ENCODE measurements around the gene DAPL1. TPM values are rescaled to one million over a fixed set of nuclear protein-coding genes. Genes with fewer than 3 reads are reported as not detected.

DAPL1 gene
- total and polyA plus RNA-seq, 2 donors (not counting 1 experiment from before 2014, with no cell fraction given) = not detected

- Histone ChIP-seq H3K4me1 (ENCODE audit: control insufficient read depth in 2 of 2, insufficient read depth in 2 of 2, low read length in 2 of 2) (no peaks in the 10 kb centered on the region), H3K9ac (ENCODE audit: low read length) (no peak overlapping the region), H2AFZ (ENCODE audit: insufficient read depth, low read depth, low read length, poor library complexity, severe bottlenecking) (no peak overlapping the region), H4K20me1 (ENCODE audit: control insufficient read depth, insufficient read depth, low read length, poor library complexity, severe bottlenecking) (no peaks in the 10 kb centered on the region), H3K27me3 (replicated peaks in 1 of 4; ENCODE audit: control extremely low read depth in 1 of 4, control insufficient read depth in 3 of 4, insufficient read depth in 4 of 4, low read length in 3 of 4) (peaks cover 0 to 3% (median 0%) of the 10 kb centered on the region in 4 experiments), H3K36me3 (replicated peaks in 1 of 2; ENCODE audit: control extremely low read depth in 1 of 2, control insufficient read depth in 1 of 2, extremely low read depth in 1 of 2, insufficient read depth in 2 of 2, low read length in 1 of 2) (no peaks in the 10 kb centered on the region), H3K79me2 (ENCODE audit: control insufficient read depth, insufficient read depth, low read length) (no peaks in the 10 kb centered on the region), H3K4me3 (ENCODE audit: control extremely low read depth in 1 of 5, extremely low read depth in 1 of 5, insufficient read depth in 1 of 5, low read depth in 2 of 5, low read length in 4 of 5) (no peak overlapping the region), H3K4me2 (replicated peaks; ENCODE audit: low read depth, low read length, poor library complexity, severe bottlenecking) (no peak overlapping the region), H3K27ac (ENCODE audit: low read length in 2 of 2) (no peak overlapping the region), H3K9me3 (ENCODE audit: control extremely low read depth in 1 of 3, control insufficient read depth in 2 of 3, insufficient read depth in 1 of 3, low read length in 2 of 3) (no peaks in the 10 kb centered on the region)
- CTCF ChIA-PET = no interaction called here
- no peak for ATAC-seq (ENCODE audit: low read depth)
- Mint-ChIP-seq H3K27ac (no peak overlapping the region), H3K27me3 (peaks cover 7% of the 10 kb centered on the region), H3K9me3 (ENCODE audit: insufficient read depth) (no peaks in the 10 kb centered on the region), H3K4me1 (no peaks in the 10 kb centered on the region), H3K4me3 (no peak overlapping the region)
- TF ChIP-seq EZH2 (IDR thresholded peaks at IDR 0.05; ENCODE audit: borderline replicate concordance, insufficient read depth, low read depth, low read length, poor library complexity, severe bottlenecking) = no peak
- no peak for TF ChIP-seq CTCF (IDR thresholded peaks at IDR 0.05)
- no peak for DNase-seq
- intact Hi-C loops (cut with micrococcal nuclease) = no loop called here
- 85% methylated on average over 2 of the region's 3 CpGs for WGBS (ENCODE audit: insufficient coverage)
- POLR2A ChIA-PET = no interaction called here
These were observed 31.8 kb downstream of the DAPL1 start for GRCh38 chr2:158826965-158827364.

- Mint-ChIP-seq H3K9me3 (ENCODE audit: insufficient read depth) (no peaks in the 10 kb centered on the region), H3K27ac (no peak overlapping the region), H3K4me1 (no peaks in the 10 kb centered on the region), H3K4me3 (no peak overlapping the region), H3K27me3 (peaks cover 7% of the 10 kb centered on the region)
- Histone ChIP-seq H3K79me2 (ENCODE audit: control insufficient read depth, insufficient read depth, low read length) (no peaks in the 10 kb centered on the region), H3K27me3 (replicated peaks in 1 of 4; ENCODE audit: control extremely low read depth in 1 of 4, control insufficient read depth in 3 of 4, insufficient read depth in 4 of 4, low read length in 3 of 4) (peaks cover 0 to 3% (median 0%) of the 10 kb centered on the region in 4 experiments), H3K4me3 (ENCODE audit: control extremely low read depth in 1 of 5, extremely low read depth in 1 of 5, insufficient read depth in 1 of 5, low read depth in 2 of 5, low read length in 4 of 5) (no peak overlapping the region), H3K4me1 (ENCODE audit: control insufficient read depth in 2 of 2, insufficient read depth in 2 of 2, low read length in 2 of 2) (no peaks in the 10 kb centered on the region), H3K4me2 (replicated peaks; ENCODE audit: low read depth, low read length, poor library complexity, severe bottlenecking) (no peak overlapping the region), H3K27ac (ENCODE audit: low read length in 2 of 2) (no peak overlapping the region), H3K36me3 (replicated peaks in 1 of 2; ENCODE audit: control extremely low read depth in 1 of 2, control insufficient read depth in 1 of 2, extremely low read depth in 1 of 2, insufficient read depth in 2 of 2, low read length in 1 of 2) (no peaks in the 10 kb centered on the region), H3K9ac (ENCODE audit: low read length) (no peak overlapping the region), H2AFZ (ENCODE audit: insufficient read depth, low read depth, low read length, poor library complexity, severe bottlenecking) (no peak overlapping the region), H4K20me1 (ENCODE audit: control insufficient read depth, insufficient read depth, low read length, poor library complexity, severe bottlenecking) (no peaks in the 10 kb centered on the region), H3K9me3 (ENCODE audit: control extremely low read depth in 1 of 3, control insufficient read depth in 2 of 3, insufficient read depth in 1 of 3, low read length in 2 of 3) (no peaks in the 10 kb centered on the region)
- ChIA-PET POLR2A (no interaction called here), CTCF (no interaction called here)
- intact Hi-C loops (cut with micrococcal nuclease) = no loop called here
- DNase-seq (no peak), ATAC-seq (ENCODE audit: low read depth) (no peak)
- WGBS (ENCODE audit: insufficient coverage) = 88% methylated on average over 2 of the region's 4 CpGs
- TF ChIP-seq CTCF (IDR thresholded peaks at IDR 0.05) = no peak
- no peak for TF ChIP-seq EZH2 (IDR thresholded peaks at IDR 0.05; ENCODE audit: borderline replicate concordance, insufficient read depth, low read depth, low read length, poor library complexity, severe bottlenecking)
These were observed 33.5 kb downstream of the DAPL1 start for GRCh38 chr2:158828378-158829164.

Measured in B cell (primary cell).